PC-9 (cell line): ENCODE results near the gene CCL4. TPM values are rescaled to one million over a fixed set of nuclear protein-coding genes. Genes with fewer than 3 reads are reported as not detected.

ENCODE experiments used
- BruUV-seq: library from RNA; stranded (reverse); fragments of 400-500 nt; replicated peaks from 2 replicates; lab custom pipeline; 2021; lab: Mats Ljungman, UMichigan
- CTCF ChIA-PET: fragments of 300-600 bp; sonication (Branson Sonifier 250); formaldehyde crosslinking; loops from one replicate; lab custom pipeline; 2022; ENCODE audit warnings: antibody characterized with exemption; lab: Charles Lee
- POLR2A ChIA-PET: fragments of 300-600 bp; sonication (Branson Sonifier 250); formaldehyde crosslinking; loops from one replicate; lab custom pipeline; 2022; ENCODE audit warnings: antibody characterized with exemption; ENCODE audit not compliant: unreplicated experiment; lab: Charles Lee
- DNase-seq, 2 experiments: peaks; one replicate each; pipeline versions ENCODE4 v3.0.0 to v3.0.0-alpha.2; 2015 to 2022; ENCODE audit warnings: mixed read lengths in 1 of 2
- H2AFZ ChIP-seq: fragments of 200-600 bp; sonication (generic); 2 replicates; pipeline ENCODE4 v1.8.1; 2017; ENCODE audit warnings: antibody characterized with exemption
- H3F3A ChIP-seq: fragments of 200-600 bp; sonication (generic); 2 replicates; pipeline ENCODE4 v1.8.1; 2017; ENCODE audit warnings: antibody characterized with exemption, mild to moderate bottlenecking, low read depth; ENCODE audit not compliant: insufficient read depth
- H3K27ac ChIP-seq: fragments of 200-600 bp; sonication (generic); 2 replicates; pipeline ENCODE4 v1.6.1; 2016; ENCODE audit warnings: mixed run types
- H3K27me3 ChIP-seq: fragments of 200-600 bp; sonication (generic); 2 replicates; pipeline ENCODE4 v1.6.1; 2016; ENCODE audit warnings: low read depth, mixed run types; ENCODE audit not compliant: insufficient read depth
- H3K36me3 ChIP-seq: fragments of 200-600 bp; sonication (generic); 2 replicates; pipeline ENCODE4 v1.6.1; 2016; ENCODE audit warnings: low read depth, mixed run types
- H3K4me1 ChIP-seq: fragments of 200-600 bp; sonication (generic); replicated peaks from 2 replicates; pipeline ENCODE4 v1.6.1; 2016; ENCODE audit warnings: mixed run types; ENCODE audit not compliant: insufficient read depth
- H3K4me2 ChIP-seq: fragments of 200-600 bp; sonication (generic); 2 replicates; pipeline ENCODE4 v1.6.1; 2017; ENCODE audit warnings: mixed run types
- H3K4me3 ChIP-seq: fragments of 200-600 bp; sonication (generic); 2 replicates; pipeline ENCODE4 v1.6.1; 2016; ENCODE audit warnings: mixed run types
- H3K79me2 ChIP-seq: fragments of 200-600 bp; sonication (generic); 2 replicates; pipeline ENCODE4 v1.6.1; 2017; ENCODE audit warnings: low read depth, mixed run types
- H3K9me2 ChIP-seq: fragments of 200-600 bp; sonication (generic); 2 replicates; pipeline ENCODE4 v1.8.1; 2017; ENCODE audit warnings: mild to moderate bottlenecking; ENCODE audit not compliant: insufficient read depth
- H3K9me3 ChIP-seq: fragments of 200-600 bp; sonication (generic); 2 replicates; pipeline ENCODE4 v1.8.1; 2016; ENCODE audit warnings: low read depth; ENCODE audit not compliant: insufficient read depth
- H4K20me1 ChIP-seq: fragments of 200-600 bp; sonication (generic); 2 replicates; pipeline ENCODE4 v1.8.1; 2017; ENCODE audit not compliant: insufficient read depth
- CTCF ChIP-seq: fragments of 200-600 bp; sonication (generic); conservative IDR thresholded peaks from 2 replicates; pipeline ENCODE4 v1.6.1; 2017; ENCODE audit warnings: mixed run types, antibody characterized with exemption, mild to moderate bottlenecking, moderate library complexity
- EZH2 ChIP-seq: fragments of 200-600 bp; sonication (generic); IDR thresholded peaks from 2 replicates; pipeline ENCODE4 v1.8.0; 2017; ENCODE audit warnings: antibody characterized with exemption, low read depth
- intact Hi-C: fragments of 100-400 bp; cut with micrococcal nuclease; formaldehyde crosslinking; loops from one replicate; pipeline ENCODE4 v1.10.0; 2022; ENCODE audit not compliant: unreplicated experiment
- total RNA-seq: library from RNA; stranded (reverse); gene quantifications from 2 replicates; pipeline ENCODE4 v1.2.3, GENCODE V29; 2021

The CCL4 gene
- total RNA-seq, 1 experiment from 2014 or later, result not detected

GRCh38 chr17:36123431-36123830, 19.8 kb downstream of the CCL4 start:
- ChIA-PET POLR2A (no interaction called here), CTCF (no interaction called here)
- Histone ChIP-seq H3K79me2 (no peaks in the 10 kb centered on the region), H3K9me3 (no peaks in the 10 kb centered on the region), H3F3A (no peaks in the 10 kb centered on the region), H3K9me2 (no peaks in the 10 kb centered on the region), H4K20me1 (no peaks in the 10 kb centered on the region), H3K4me3 (no peak overlapping the region), H3K27me3 (peaks cover 15% of the 10 kb centered on the region; the same call in 1 of the 2 replicates), H2AFZ (no peak overlapping the region), H3K4me2 (no peak overlapping the region), H3K27ac (no peak overlapping the region), H3K4me1 (no peaks in the 10 kb centered on the region), H3K36me3 (no peaks in the 10 kb centered on the region)
- no peak for DNase-seq
- no TSS peak for BruUV-seq
- intact Hi-C loops, result no loop called here
- TF ChIP-seq CTCF (no peak), EZH2 (no peak)

- H3K27ac ChIP-seq, result no peak overlapping the region
- no peak overlapping the region for H3K4me2 ChIP-seq
- no peaks in the 10 kb centered on the region for H3K4me1 ChIP-seq
- H4K20me1 ChIP-seq, result no peaks in the 10 kb centered on the region
- no peaks in the 10 kb centered on the region for H3K9me3 ChIP-seq
- TF ChIP-seq EZH2 (no peak), CTCF (no peak)
- no peak for DNase-seq
- H2AFZ ChIP-seq, result no peak overlapping the region
- intact Hi-C loops, result no loop called here
- no peaks in the 10 kb centered on the region for H3K9me2 ChIP-seq
- H3K79me2 ChIP-seq, result no peaks in the 10 kb centered on the region
- H3K27me3 ChIP-seq, result 0 out of 2 replicates have a peak, but pooled peaks cover 17% of the 10 kb centered on the region
- H3F3A ChIP-seq, result no peaks in the 10 kb centered on the region
- no TSS peak for BruUV-seq
- H3K4me3 ChIP-seq, result no peak overlapping the region
- no peaks in the 10 kb centered on the region for H3K36me3 ChIP-seq
- ChIA-PET CTCF (interaction anchor here (0.6 kb wide), 1 partner anchor 608 kb away, joined by 3 read pairs; no protein-coding TSS in a partner anchor), POLR2A (no interaction called here)
Measured at GRCh38 chr17:36124879-36125824, 21.5 kb downstream of the CCL4 start.

GRCh38 chr17:36127199-36127893, 23.7 kb downstream of the CCL4 start:
- no peaks in the 10 kb centered on the region for H3K79me2 ChIP-seq
- H3K4me1 ChIP-seq, result no peaks in the 10 kb centered on the region
- intact Hi-C loops, result no loop called here
- no TSS peak for BruUV-seq
- H3K9me3 ChIP-seq, result no peaks in the 10 kb centered on the region
- H2AFZ ChIP-seq, result no peak overlapping the region
- ChIA-PET CTCF (no interaction called here), POLR2A (no interaction called here)
- no peaks in the 10 kb centered on the region for H3K9me2 ChIP-seq
- DNase-seq, result no peak
- no peak overlapping the region for H3K27ac ChIP-seq
- H3K36me3 ChIP-seq, result no peaks in the 10 kb centered on the region
- no peaks in the 10 kb centered on the region for H4K20me1 ChIP-seq
- H3K4me3 ChIP-seq, result no peak overlapping the region
- H3F3A ChIP-seq, result no peaks in the 10 kb centered on the region
- TF ChIP-seq EZH2, result no peak
- no peak for TF ChIP-seq CTCF
- no peak overlapping the region for H3K4me2 ChIP-seq
- peaks cover 28% of the 10 kb centered on the region; the same call in 1 of the 2 replicates for H3K27me3 ChIP-seq
